Activated naive CD4-positive, alpha-beta T cell treated with anti-CD3 and anti-CD28 coated beads, Interleukin-2, amount 50 U/mL, for 24 hours (primary cell): ENCODE measurements around the gene PRRC2B.

ENCODE experiments used
- H3K27ac Mint-ChIP-seq: one replicate; pipeline ENCODE4 v1.8.0; 2021; ENCODE audit warnings: mild to moderate bottlenecking, mixed read lengths
- H3K27me3 Mint-ChIP-seq: one replicate; pipeline ENCODE4 v1.8.0; 2021; ENCODE audit warnings: mixed read lengths
- H3K36me3 Mint-ChIP-seq: one replicate; pipeline ENCODE4 v1.8.0; 2021; ENCODE audit warnings: mixed read lengths
- H3K4me1 Mint-ChIP-seq: one replicate; pipeline ENCODE4 v1.8.0; 2021; ENCODE audit warnings: mixed read lengths
- H3K4me3 Mint-ChIP-seq: one replicate; pipeline ENCODE4 v1.8.0; 2021; ENCODE audit warnings: mild to moderate bottlenecking, mixed read lengths
- H3K9me3 Mint-ChIP-seq: one replicate; pipeline ENCODE4 v1.8.0; 2021; ENCODE audit warnings: mixed read lengths

Gene PRRC2B

DNA sequence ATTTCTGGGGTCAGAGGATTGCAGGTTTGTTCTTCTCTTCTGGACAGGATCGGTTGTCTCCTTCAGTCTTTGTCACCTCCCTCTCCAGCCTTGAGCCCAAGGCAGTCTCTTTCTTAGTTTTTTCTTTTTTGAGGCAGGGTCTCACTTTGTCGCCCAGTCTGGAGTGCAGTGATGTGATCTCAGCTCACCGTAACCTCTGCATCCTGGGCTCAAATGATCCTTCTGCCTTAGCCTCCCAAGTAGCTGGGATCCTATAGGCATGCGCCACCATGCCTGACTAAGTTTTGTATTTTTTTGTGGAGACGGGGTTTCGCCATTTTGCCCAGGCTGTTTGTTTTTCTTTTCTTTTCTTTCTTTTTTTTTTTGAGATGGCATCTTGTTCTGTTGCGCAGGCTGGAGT is 6.1 kb downstream of the PRRC2B start:
- no peaks in the 10 kb centered on the region for H3K27me3 Mint-ChIP-seq
- peaks cover 88% of the 10 kb centered on the region for H3K4me1 Mint-ChIP-seq
- peak overlapping the region; percentile 16 for H3K4me3 Mint-ChIP-seq
- peak overlapping the region; percentile 72 for H3K27ac Mint-ChIP-seq
- no peaks in the 10 kb centered on the region for H3K36me3 Mint-ChIP-seq
- no peaks in the 10 kb centered on the region for H3K9me3 Mint-ChIP-seq

DNA sequence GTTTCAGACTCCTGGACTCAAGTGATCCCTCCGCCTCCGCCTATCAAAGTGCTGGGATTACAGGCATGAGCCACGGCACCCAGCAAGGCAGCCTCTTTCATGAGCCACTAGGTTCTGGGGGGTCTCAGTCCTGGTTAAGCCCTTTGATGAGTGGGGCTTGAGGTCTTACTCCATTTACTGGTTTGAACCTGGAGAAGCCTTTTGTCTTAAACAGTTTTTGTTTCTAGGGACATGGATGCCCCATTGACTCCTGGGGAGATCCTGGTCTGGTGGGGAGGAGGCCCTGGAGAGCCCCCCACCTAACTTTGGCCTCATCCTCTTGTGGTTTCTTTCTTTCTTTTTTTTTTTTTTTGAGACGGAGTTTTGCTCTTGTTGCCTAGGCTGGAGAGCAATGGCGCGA is 6.7 kb downstream of the PRRC2B start:
- peak overlapping the region; percentile 19 for H3K4me3 Mint-ChIP-seq
- H3K4me1 Mint-ChIP-seq: peaks cover 88% of the 10 kb centered on the region
- no peaks in the 10 kb centered on the region for H3K9me3 Mint-ChIP-seq
- no peak overlapping the region for H3K27ac Mint-ChIP-seq
- H3K36me3 Mint-ChIP-seq: no peaks in the 10 kb centered on the region
- H3K27me3 Mint-ChIP-seq: no peaks in the 10 kb centered on the region

DNA sequence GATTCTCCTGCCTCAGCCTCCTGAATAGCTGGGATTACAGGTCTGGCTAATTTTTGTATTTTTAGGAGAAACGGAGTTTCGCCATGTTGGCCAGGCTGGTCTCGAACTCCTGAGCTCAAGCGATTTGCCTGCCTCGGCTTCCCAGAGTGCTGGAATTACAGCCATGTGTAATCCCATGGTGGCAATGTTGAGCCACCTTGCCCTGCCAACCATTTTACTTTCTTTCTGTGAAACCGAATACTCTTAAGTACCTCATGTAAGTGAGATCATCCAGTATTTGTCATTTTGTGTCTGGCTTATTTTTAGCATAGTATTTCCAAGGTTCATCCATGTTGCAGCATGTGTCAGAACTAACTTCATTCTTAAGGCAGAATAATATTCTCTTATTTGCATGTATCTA is 8.2 kb downstream of the PRRC2B start:
- Mint-ChIP-seq H3K4me3 (peak overlapping the region; percentile 37), H3K27ac (peak overlapping the region; percentile 73), H3K4me1 (peaks cover 88% of the 10 kb centered on the region)

DNA sequence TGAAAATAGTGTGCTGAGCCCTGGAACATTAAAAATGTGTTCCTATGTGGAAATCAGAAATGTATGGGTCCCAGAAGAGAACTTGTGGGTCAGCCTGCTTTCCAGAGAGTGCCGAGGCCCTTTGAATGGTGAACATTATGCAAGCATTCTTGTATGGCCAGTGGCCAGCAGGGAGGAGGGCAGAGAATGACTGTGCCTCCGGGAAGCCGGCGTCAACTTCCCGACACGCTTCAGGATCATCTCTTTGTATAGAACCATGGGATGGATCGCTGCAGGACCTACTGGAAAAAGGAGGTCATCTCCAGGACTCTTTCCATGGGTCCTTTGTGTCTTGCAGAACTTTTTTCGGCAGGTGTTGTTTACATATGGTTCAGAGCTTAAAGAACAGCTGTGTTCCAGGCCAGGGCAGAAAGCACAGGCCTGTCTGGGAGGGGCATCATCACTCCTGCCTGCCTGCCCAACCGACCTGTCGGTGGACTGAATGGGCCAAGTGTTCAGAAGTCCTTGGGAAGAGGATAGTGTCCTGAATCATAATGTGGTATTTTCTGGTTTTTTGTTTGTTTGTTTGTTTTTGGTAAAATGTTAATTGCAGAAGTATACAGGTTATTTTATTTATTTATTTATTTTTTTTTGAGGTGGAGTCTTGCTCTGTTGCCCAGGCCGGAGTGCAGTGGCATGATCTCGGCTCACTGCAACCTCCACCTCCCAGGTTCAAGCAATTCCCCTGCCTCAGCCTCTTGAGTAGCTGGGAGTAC is 9.0 kb downstream of the PRRC2B start:
- peak overlapping the region; percentile 73 for H3K27ac Mint-ChIP-seq
- no peaks in the 10 kb centered on the region for H3K36me3 Mint-ChIP-seq
- H3K27me3 Mint-ChIP-seq: no peaks in the 10 kb centered on the region
- H3K9me3 Mint-ChIP-seq: no peaks in the 10 kb centered on the region
- peak overlapping the region; percentile 37 for H3K4me3 Mint-ChIP-seq
- H3K4me1 Mint-ChIP-seq: peaks cover 88% of the 10 kb centered on the region

More for the DNA sequence above, 8.2 kb downstream of the PRRC2B start:
- Mint-ChIP-seq H3K36me3 (no peaks in the 10 kb centered on the region), H3K9me3 (no peaks in the 10 kb centered on the region), H3K27me3 (no peaks in the 10 kb centered on the region)

DNA sequence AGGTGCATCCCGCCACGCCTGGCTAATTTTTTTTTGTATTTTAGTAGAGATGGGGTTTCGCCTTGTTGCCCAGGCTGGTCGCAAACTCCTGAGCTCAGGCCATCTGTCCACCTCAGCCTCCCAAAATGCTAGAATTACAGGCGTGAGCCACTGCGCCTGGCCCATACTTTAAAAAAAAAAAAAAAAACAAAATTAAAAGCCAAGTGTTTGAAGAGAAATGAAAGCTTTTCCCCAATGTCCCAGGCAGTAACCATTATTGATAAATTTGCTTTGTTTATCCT is 9.5 kb downstream of the PRRC2B start:
- Mint-ChIP-seq H3K27ac (no peak overlapping the region), H3K4me3 (no peak overlapping the region), H3K27me3 (no peaks in the 10 kb centered on the region)

DNA sequence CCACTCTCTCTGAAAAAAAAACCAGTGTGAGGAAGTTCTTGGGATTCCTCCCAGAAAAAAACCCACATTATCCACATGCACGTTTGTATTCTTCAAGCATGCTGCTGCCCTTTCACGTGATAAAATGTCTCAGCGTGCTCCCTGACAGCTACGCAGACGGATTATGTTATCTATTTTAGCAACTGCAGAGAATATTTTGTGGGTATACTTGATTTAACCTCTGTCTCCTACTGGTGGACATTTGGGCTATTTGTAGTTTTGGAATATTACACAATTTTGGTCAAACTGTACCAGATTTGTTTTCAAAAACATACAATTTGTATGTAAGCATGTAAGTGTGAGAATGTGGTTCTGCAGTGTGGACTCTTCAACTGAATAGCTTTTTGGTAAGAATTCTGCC is 10.7 kb downstream of the PRRC2B start:
- H3K27me3 Mint-ChIP-seq: no peaks in the 10 kb centered on the region
- H3K36me3 Mint-ChIP-seq: no peaks in the 10 kb centered on the region
- H3K27ac Mint-ChIP-seq: peak overlapping the region; percentile 88
- no peaks in the 10 kb centered on the region for H3K9me3 Mint-ChIP-seq
- peak overlapping the region; percentile 81 for H3K4me3 Mint-ChIP-seq
- H3K4me1 Mint-ChIP-seq: peaks cover 88% of the 10 kb centered on the region

More for the DNA sequence above, 9.5 kb downstream of the PRRC2B start:
- Mint-ChIP-seq H3K4me1 (peaks cover 88% of the 10 kb centered on the region), H3K9me3 (no peaks in the 10 kb centered on the region), H3K36me3 (no peaks in the 10 kb centered on the region)

DNA sequence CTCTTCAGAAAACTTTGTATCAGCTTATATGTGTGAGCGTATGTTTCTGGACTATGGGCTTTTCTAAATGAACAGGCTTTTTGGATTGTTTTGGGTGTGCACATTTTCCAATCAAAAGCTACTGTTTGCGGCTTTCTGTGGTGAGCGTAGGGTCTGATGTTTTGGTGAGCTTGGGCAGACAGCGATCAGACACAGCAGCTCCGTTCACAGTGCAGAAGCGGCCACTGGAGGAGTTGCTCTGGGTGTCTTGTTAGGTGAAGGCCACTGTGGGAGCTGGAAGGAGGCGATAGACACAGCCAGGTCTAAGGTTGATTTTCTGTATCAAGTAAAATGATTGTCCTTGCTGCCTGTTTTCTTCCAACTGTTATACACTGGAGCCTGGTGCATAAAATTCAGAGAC is 11.1 kb downstream of the PRRC2B start:
- Mint-ChIP-seq H3K27me3 (no peaks in the 10 kb centered on the region), H3K27ac (peak overlapping the region; percentile 88), H3K4me3 (peak overlapping the region; percentile 81), H3K4me1 (peaks cover 88% of the 10 kb centered on the region), H3K36me3 (no peaks in the 10 kb centered on the region), H3K9me3 (no peaks in the 10 kb centered on the region)

DNA sequence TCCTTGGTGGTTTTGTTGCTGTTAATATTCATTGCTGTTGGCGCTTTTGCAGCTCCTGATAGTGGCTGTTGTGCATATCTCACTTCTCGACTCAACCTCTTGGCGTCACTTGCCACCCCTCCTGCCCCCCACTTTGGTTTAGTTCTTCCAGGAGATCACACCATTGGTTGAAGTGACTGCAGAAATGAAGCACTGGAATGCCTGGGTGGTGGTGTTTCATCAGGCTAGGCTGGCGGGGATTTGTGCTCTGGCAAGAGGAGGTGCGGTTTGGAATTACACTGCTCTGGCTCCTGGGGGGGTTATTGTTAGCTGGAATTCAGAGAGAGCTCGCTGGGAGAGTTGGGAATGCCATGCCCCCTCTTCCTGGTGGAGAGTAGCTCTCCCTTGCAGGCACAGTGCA is 11.5 kb downstream of the PRRC2B start:
- H3K27ac Mint-ChIP-seq: peak overlapping the region; percentile 88
- peaks cover 88% of the 10 kb centered on the region for H3K4me1 Mint-ChIP-seq
- H3K36me3 Mint-ChIP-seq: peaks cover 3% of the 10 kb centered on the region
- no peaks in the 10 kb centered on the region for H3K27me3 Mint-ChIP-seq
- no peaks in the 10 kb centered on the region for H3K9me3 Mint-ChIP-seq
- peak overlapping the region; percentile 81 for H3K4me3 Mint-ChIP-seq

DNA sequence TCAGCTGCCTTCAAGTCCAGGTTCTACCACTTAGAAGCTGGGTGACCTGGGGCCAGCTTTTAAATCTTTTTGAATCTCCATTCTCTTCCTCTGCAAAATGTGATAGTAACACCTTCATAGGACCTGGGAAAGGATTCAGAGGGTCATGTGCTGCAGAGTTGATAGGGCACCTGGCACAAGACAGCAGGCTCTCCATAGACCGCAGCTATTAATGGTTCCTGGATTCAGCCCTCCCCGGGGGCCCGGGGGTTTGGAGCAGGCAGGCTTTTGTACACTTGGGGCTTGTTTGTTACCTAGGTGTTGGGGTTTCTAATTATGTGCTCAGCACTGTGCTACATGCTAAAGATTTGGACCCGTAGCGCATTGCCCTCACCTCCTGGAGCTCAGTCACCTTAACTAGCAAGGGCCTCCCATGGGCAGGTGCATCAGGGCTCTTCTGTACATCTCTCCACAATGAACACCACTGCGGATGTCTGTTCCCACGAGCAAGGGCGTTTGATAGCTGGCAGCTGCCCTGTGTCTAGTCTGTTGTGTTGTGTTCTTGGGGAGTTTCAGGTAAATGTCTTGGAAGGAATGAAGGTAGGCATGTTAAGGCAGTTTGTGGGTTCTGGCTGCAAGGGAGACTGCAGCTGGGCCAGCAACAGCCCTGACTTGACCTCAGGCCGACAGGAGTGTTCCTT is 12.1 kb downstream of the PRRC2B start:
- H3K36me3 Mint-ChIP-seq: peaks cover 3% of the 10 kb centered on the region
- H3K4me1 Mint-ChIP-seq: peaks cover 88% of the 10 kb centered on the region

DNA sequence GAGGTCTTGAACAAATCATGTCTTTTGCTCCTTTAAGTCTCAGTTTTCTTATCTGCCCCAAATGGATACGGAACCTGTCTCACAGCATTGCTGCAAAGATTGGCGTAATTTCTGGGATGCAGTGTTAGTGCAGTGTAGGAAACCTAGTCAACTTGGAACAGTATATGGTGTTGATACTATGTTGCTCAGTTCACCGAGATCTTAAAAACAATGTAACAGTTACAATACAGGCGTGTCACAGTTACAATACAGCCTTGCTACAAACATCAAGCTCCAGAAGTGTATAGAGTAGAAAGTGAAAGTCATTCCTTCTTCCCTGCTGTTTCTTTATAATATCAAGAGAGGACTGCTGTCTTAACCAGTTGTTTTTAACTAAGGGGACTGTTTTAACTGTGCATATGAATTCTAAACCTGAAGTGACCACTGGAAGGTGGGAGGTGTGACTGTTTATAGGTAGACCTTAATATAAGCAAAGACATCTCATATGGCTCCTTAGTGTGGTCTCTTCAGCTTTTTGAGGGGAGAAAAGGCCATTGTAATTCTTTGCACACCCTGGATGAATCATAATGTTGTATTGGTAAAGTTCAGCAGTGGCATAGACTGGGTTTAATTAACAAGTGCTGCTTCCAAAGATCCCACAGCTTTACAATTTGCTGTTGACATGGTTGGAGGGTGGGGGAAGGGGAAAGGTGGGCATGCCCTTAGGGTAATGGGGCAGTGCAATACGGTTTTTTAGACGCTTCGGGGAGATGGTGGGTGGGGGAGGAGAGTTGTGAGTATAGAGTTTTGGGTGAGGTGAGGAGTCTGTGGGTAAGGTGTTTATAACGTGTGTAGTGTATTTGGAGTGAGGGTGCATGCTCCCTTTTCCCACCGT is 12.9 kb downstream of the PRRC2B start:
- H3K4me1 Mint-ChIP-seq: peaks cover 89% of the 10 kb centered on the region
- no peaks in the 10 kb centered on the region for H3K9me3 Mint-ChIP-seq
- H3K27ac Mint-ChIP-seq: peak overlapping the region; percentile 52
- H3K36me3 Mint-ChIP-seq: peaks cover 3% of the 10 kb centered on the region
- peak overlapping the region; percentile 81 for H3K4me3 Mint-ChIP-seq
- no peaks in the 10 kb centered on the region for H3K27me3 Mint-ChIP-seq

More for the DNA sequence above, 12.1 kb downstream of the PRRC2B start:
- peak overlapping the region; percentile 73 for H3K27ac Mint-ChIP-seq
- no peaks in the 10 kb centered on the region for H3K27me3 Mint-ChIP-seq
- H3K4me3 Mint-ChIP-seq: peak overlapping the region; percentile 81
- no peaks in the 10 kb centered on the region for H3K9me3 Mint-ChIP-seq

DNA sequence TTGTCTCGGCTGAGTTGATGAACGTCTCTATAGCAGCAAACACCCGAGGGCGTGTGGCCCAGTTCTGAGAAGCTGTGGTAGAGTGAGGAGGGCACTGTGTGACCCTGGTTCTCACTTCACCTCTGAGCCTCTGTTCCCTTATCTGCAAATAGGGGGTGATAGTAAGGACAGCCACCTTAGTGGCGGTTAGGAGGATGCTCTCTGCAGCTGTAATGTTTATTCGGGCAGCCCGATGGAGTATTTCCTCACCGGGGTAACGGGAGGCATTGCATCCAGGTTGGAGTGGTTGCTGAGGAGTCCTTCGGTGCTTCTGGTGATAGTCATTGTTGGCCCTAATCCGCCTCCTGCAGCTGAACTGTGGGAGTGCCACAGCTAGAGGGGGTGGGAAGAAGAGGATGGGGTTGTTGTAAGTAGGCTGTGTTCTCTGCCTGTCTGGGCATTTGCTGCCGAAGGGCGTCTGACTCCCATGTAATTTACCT is 13.9 kb downstream of the PRRC2B start:
- Mint-ChIP-seq H3K4me1 (peaks cover 89% of the 10 kb centered on the region), H3K9me3 (no peaks in the 10 kb centered on the region)

DNA sequence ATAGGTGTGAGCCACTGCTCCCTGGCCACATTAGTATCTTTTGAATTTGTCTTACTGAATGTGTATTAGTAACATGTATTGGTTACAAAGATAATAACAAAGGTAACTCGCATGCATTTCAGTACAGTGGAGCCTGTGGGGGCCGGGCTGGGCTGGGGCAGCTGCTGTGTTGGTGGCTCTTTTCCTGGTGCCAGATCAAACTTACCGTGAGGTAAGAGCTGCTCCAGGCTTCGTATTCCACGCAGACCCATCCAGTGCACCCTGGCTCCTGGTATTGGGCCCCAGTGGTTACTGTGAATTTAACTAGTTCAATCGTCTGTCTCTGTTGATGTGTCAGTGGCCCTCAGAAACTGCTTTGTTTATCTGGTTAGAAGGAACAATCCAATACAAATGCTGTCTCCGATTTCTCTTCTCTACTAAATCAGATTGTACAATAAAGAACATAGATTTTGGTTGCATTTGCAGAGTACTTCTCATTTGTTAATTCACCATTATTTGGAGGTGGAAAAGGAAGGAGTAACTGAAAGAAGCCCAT is 15.6 kb downstream of the PRRC2B start:
- Mint-ChIP-seq H3K4me1 (peaks cover 92% of the 10 kb centered on the region), H3K4me3 (peak overlapping the region; percentile 80)

More for the DNA sequence above, 13.9 kb downstream of the PRRC2B start:
- Mint-ChIP-seq H3K36me3 (peaks cover 5% of the 10 kb centered on the region), H3K4me3 (peak overlapping the region; percentile 81), H3K27me3 (no peaks in the 10 kb centered on the region), H3K27ac (peak overlapping the region; percentile 52)

DNA sequence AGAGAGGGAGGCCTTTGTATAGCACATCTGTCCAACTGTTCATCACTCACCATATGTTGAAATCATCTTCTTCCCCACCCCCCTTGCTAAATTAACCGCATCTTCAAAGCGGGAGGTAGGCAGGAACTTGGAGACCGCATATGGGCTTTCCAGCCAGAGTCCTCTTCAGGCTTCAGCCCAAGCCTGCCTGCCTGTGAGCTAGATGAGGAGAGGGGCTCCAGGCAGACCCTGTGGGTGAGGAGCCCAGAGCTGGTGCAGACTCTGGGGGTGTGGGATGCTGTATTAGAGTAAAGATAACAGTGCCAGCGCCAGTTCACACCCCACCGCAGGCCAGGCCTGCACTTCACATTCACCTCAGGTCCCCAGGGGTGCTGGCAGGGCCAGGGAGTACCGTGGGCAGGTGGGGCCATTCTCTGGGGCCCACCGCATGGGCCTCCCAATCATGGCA is 16.2 kb downstream of the PRRC2B start:
- peak overlapping the region; percentile 95 for H3K27ac Mint-ChIP-seq
- peaks cover 11% of the 10 kb centered on the region for H3K36me3 Mint-ChIP-seq
- peak overlapping the region; percentile 80 for H3K4me3 Mint-ChIP-seq
- H3K27me3 Mint-ChIP-seq: no peaks in the 10 kb centered on the region
- H3K9me3 Mint-ChIP-seq: no peaks in the 10 kb centered on the region
- peaks cover 91% of the 10 kb centered on the region for H3K4me1 Mint-ChIP-seq

More for the DNA sequence above, 15.6 kb downstream of the PRRC2B start:
- no peaks in the 10 kb centered on the region for H3K27me3 Mint-ChIP-seq
- H3K9me3 Mint-ChIP-seq: no peaks in the 10 kb centered on the region
- peak overlapping the region; percentile 95 for H3K27ac Mint-ChIP-seq
- H3K36me3 Mint-ChIP-seq: peaks cover 9% of the 10 kb centered on the region

DNA sequence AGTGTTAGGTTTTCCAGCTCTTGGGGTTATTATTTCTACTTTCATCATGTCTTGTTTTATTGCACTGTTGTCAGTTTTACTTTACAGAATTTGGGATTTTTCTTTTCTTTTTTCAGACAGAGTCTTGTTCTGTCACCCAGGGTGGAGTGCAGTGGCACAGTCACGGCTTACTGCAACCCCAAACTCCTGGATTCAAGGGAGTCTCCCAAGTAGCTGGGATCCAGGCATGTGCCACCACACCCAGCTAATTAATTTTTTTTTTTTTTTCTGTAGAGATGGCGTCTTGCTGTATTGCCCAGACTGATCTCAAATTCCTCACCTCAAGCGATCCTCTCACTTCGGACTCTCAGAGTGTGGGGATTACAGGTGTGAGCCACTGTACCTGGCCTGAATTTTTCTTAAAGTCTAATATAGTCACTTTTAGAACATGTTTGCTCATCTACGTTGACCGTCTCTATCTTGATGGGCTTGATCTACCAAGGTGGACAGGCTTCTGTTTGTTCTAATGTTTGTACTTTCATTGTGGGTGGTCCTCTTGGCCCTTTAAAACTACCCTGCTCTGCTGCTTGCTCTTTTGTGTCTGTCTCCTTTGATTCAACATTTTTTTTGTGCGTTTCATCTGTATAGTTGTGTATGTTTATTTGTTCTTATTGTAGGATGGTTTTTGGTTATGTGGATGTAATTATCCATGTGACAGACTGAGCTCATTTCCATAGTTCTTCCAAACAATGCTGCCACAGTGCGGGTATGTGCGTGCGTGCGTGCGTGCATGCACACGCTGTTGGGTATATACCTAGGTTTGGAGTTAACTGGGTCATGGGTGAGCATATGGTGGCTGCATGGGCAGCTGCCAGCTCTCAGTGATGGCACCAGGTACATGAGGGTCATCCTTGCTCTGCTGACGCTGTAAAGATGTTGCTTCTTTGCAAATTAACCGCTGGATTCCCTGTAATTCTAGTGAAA is 18.1 kb downstream of the PRRC2B start:
- H3K9me3 Mint-ChIP-seq: no peaks in the 10 kb centered on the region
- no peaks in the 10 kb centered on the region for H3K27me3 Mint-ChIP-seq
- peak overlapping the region; percentile 19 for H3K27ac Mint-ChIP-seq
- H3K4me3 Mint-ChIP-seq: peak overlapping the region; percentile 66
- H3K36me3 Mint-ChIP-seq: peaks cover 13% of the 10 kb centered on the region
- H3K4me1 Mint-ChIP-seq: peaks cover 91% of the 10 kb centered on the region
